Stimulated activated CD8-positive, alpha-beta memory T cell treated with anti-CD3 and anti-CD28 coated beads, Interleukin-15, amount 100 ng/mL, for 24 hours (primary cell): ENCODE measurements around the gene SHANK1.
"Not testable (repeated sequence)": the region's sequence is repeated elsewhere in the genome, so short reads cannot be mapped to it uniquely, and the experiment has no call there.

Experiments used
- DNase-seq: peaks from one replicate; pipeline ENCODE4 v3.0.0-alpha.2; 2020; ENCODE audit warnings: low read depth

SHANK1 gene

GRCh38 chr19:50633973-50634372 lies 85.6 kb downstream of the SHANK1 start:
- no peak for DNase-seq

- no peak for DNase-seq
These were observed 86.2 kb downstream of the SHANK1 start for GRCh38 chr19:50633359-50633758.

GRCh38 chr19:50632151-50632835 lies 87.3 kb downstream of the SHANK1 start:
- DNase-seq, result no peak

GRCh38 chr19:50629801-50630200 lies 89.8 kb downstream of the SHANK1 start:
- no peak for DNase-seq

GRCh38 chr19:50629194-50629593 lies 90.4 kb downstream of the SHANK1 start:
- DNase-seq, result no peak

GRCh38 chr19:50628551-50628950 lies 91.1 kb downstream of the SHANK1 start:
- no peak for DNase-seq

- DNase-seq, result no peak
These were observed 91.5 kb downstream of the SHANK1 start for GRCh38 chr19:50628146-50628545.

- no peak for DNase-seq
These were observed 92.8 kb downstream of the SHANK1 start for GRCh38 chr19:50626795-50627194.

- no peak for DNase-seq
These were observed 93.6 kb downstream of the SHANK1 start for GRCh38 chr19:50626011-50626410.

GRCh38 chr19:50624949-50625600 lies 94.5 kb downstream of the SHANK1 start:
- no peak for DNase-seq

- not testable (repeated sequence) for DNase-seq
These were observed 99.2 kb downstream of the SHANK1 start for GRCh38 chr19:50620394-50620906.

- not testable (repeated sequence) for DNase-seq
These were observed 100.4 kb downstream of the SHANK1 start for GRCh38 chr19:50619184-50619583.

GRCh38 chr19:50618379-50618778 lies 101.2 kb downstream of the SHANK1 start:
- not testable (repeated sequence) for DNase-seq

- DNase-seq, result not testable (repeated sequence)
These were observed 106.8 kb downstream of the SHANK1 start for GRCh38 chr19:50612504-50613404.
